ENCODE data around the gene EGLN2.

GRCh38 chr19:40810160-40810559 lies 11.2 kb downstream of the EGLN2 start:
- no peak for TF ChIP-seq CTCF (conservative IDR thresholded peaks at IDR 0.05; ENCODE audit: low read depth, low read length)
- no peak for TF ChIP-seq SMC3 (IDR thresholded peaks at IDR 0.05; ENCODE audit: low read depth, low read length)
- no peak; the same call in 1 of the 2 replicates for TF ChIP-seq POLR2A (IDR thresholded peaks at IDR 0.05; ENCODE audit: low read depth, low read length)
- TF ChIP-seq RCOR1 (IDR thresholded peaks at IDR 0.05; ENCODE audit: insufficient replicate concordance, low read length), result no peak
- TF ChIP-seq ELK1 (IDR thresholded peaks at IDR 0.05; ENCODE audit: borderline replicate concordance, low read depth, low read length), result no peak
- TF ChIP-seq MXI1 (IDR thresholded peaks at IDR 0.05; ENCODE audit: borderline replicate concordance, low read depth, low read length), result no peak
- no peak for TF ChIP-seq USF2 (IDR thresholded peaks at IDR 0.05; ENCODE audit: low read depth, low read length)
- no peak for TF ChIP-seq CEBPB (IDR thresholded peaks at IDR 0.05; ENCODE audit: low read depth, low read length)
- TF ChIP-seq FOS (IDR thresholded peaks at IDR 0.05; ENCODE audit: low read depth, low read length), result no peak
- TF ChIP-seq NFE2L2 (IDR thresholded peaks at IDR 0.05; ENCODE audit: low read depth, low read length), result no peak
- no peak for TF ChIP-seq MAZ (IDR thresholded peaks at IDR 0.05; ENCODE audit: borderline replicate concordance, low read depth, low read length)
